ENCODE results near the gene PIP5K1C.

The PIP5K1C gene

DNA sequence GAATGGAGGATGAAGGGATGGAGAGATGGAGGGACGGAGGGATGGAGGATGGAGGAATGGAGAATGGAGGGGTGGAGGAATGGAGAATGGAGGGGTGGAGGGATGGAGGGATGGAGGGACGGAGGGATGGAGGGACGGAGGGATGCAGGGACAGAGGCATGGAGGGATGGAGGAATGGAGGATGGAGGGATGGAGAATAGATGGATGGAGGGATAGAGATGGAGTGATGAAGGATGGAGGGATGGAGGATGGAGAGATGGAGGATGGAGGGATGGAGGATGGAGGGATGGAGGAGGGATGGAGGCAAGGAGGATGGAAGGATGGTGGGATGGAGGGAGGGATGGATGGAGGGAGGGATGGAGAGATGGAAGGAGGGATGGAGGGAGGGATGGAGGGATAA is 22.1 kb downstream of the PIP5K1C start:
- TF ChIP-seq, protein P1, sequence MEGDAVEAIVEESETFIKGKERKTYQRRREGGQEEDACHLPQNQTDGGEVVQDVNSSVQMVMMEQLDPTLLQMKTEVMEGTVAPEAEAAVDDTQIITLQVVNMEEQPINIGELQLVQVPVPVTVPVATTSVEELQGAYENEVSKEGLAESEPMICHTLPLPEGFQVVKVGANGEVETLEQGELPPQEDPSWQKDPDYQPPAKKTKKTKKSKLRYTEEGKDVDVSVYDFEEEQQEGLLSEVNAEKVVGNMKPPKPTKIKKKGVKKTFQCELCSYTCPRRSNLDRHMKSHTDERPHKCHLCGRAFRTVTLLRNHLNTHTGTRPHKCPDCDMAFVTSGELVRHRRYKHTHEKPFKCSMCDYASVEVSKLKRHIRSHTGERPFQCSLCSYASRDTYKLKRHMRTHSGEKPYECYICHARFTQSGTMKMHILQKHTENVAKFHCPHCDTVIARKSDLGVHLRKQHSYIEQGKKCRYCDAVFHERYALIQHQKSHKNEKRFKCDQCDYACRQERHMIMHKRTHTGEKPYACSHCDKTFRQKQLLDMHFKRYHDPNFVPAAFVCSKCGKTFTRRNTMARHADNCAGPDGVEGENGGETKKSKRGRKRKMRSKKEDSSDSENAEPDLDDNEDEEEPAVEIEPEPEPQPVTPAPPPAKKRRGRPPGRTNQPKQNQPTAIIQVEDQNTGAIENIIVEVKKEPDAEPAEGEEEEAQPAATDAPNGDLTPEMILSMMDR (IDR thresholded peaks at IDR 0.05; ENCODE audit: low read depth, low read length) = no peak
- H3K4me3 ChIP-seq (ENCODE audit: low read depth, low read length) = no peak overlapping the region
- DNase-seq (ENCODE audit: low read depth, low spot score) = no peak
- in situ Hi-C loops (cut with HindIII; ENCODE audit: low sequenced_read_pairs) = no loop called here

DNA sequence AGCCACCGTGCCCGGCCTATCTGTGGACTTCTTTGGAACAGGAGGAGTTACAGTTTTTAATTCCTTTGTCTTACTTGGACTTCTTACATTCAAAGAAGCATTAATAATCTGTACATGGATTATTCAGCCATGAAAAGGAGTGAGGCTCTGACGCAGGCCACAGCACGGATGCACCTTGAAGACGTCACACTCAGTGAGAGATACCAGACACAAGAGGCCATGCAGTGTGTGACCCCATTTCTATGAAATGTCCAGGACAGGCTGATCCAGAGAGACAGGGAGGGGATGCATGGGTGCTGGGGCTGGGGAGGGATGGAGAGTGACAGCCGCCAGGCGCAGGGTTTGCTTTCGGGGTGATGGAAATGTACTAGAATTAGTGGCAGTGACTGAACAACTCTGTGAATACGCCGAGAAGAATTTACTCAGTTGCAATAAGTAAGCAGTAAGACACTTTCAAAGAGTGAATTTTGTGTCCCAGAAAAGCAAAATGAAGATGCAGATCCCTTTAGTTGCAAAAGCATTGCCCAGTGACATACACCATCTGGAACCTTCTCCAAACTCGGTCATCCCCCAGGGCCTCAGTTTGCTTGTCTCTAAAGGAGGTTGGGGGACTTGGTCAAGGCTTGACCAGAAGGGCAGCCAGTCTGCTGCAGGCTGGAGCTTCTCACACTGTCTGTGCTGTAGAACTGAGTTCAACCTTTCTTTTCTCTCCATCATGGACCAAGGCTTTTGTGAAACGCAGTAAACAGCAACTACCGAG is 25.3 kb downstream of the PIP5K1C start:
- TF ChIP-seq, protein P1 (IDR thresholded peaks at IDR 0.05; ENCODE audit: low read depth, low read length) = no peak
- in situ Hi-C loops (cut with HindIII; ENCODE audit: low sequenced_read_pairs) = no loop called here
- DNase-seq (ENCODE audit: low read depth, low spot score) = no peak
- no peak overlapping the region for H3K4me3 ChIP-seq (ENCODE audit: low read depth, low read length)

GRCh38 chr19:3673506-3674439 is 26.5 kb downstream of the PIP5K1C start:
- no peak for DNase-seq (ENCODE audit: low read depth, low spot score)
- TF ChIP-seq, protein P1 (IDR thresholded peaks at IDR 0.05; ENCODE audit: low read depth, low read length) = no peak
- no peak overlapping the region for H3K4me3 ChIP-seq (ENCODE audit: low read depth, low read length)
- in situ Hi-C loops (cut with HindIII; ENCODE audit: low sequenced_read_pairs) = no loop called here

DNA sequence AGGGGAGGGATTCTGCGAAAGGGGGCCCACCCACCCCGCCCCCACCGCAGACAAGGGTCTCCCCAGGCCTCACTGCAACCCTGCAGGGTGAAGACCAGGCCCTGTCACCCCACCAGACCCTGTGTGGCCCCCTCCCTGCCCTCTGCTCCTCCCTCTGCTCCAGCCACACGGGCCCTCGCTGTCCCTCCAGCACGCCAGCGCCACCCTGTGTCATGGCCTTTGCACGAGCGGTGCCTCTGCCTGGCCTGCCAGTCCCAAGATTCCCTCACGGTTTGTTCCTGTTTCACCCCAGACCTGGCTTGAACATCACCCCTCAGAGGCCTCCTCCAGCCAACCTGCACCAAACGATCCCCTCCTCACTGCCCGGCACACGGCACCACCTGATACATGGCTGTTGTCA is 27.3 kb downstream of the PIP5K1C start:
- no peak for DNase-seq (ENCODE audit: low read depth, low spot score)
- H3K4me3 ChIP-seq (ENCODE audit: low read depth, low read length) = no peak overlapping the region
- in situ Hi-C loops (cut with HindIII; ENCODE audit: low sequenced_read_pairs) = no loop called here
- TF ChIP-seq, protein P1 (IDR thresholded peaks at IDR 0.05; ENCODE audit: low read depth, low read length) = no peak

GRCh38 chr19:3672575-3672948 is 27.7 kb downstream of the PIP5K1C start:
- in situ Hi-C loops (cut with HindIII; ENCODE audit: low sequenced_read_pairs) = no loop called here
- TF ChIP-seq, protein P1 (IDR thresholded peaks at IDR 0.05; ENCODE audit: low read depth, low read length) = no peak
- no peak for DNase-seq (ENCODE audit: low read depth, low spot score)
- H3K4me3 ChIP-seq (ENCODE audit: low read depth, low read length) = no peak overlapping the region

GRCh38 chr19:3671680-3672574 is 28.3 kb downstream of the PIP5K1C start:
- TF ChIP-seq, protein P1 (IDR thresholded peaks at IDR 0.05; ENCODE audit: low read depth, low read length) = peak; percentile 36
- in situ Hi-C loops (cut with HindIII; ENCODE audit: low sequenced_read_pairs) = no loop called here
- no peak for DNase-seq (ENCODE audit: low read depth, low spot score)
- no peak overlapping the region for H3K4me3 ChIP-seq (ENCODE audit: low read depth, low read length)
